Activated CD8-positive, alpha-beta memory T cell treated with anti-CD3 and anti-CD28 coated beads for 1 hour (primary cell): ENCODE data around the gene MSH6.

ENCODE experiments used
- DNase-seq, 2 donors: peaks; one replicate each; pipeline ENCODE4 v3.0.0-alpha.2; 2020; ENCODE audit warnings: low read depth in 1 of 2; ENCODE audit errors: extremely low read depth in 1 of 2

The MSH6 gene, protein sequence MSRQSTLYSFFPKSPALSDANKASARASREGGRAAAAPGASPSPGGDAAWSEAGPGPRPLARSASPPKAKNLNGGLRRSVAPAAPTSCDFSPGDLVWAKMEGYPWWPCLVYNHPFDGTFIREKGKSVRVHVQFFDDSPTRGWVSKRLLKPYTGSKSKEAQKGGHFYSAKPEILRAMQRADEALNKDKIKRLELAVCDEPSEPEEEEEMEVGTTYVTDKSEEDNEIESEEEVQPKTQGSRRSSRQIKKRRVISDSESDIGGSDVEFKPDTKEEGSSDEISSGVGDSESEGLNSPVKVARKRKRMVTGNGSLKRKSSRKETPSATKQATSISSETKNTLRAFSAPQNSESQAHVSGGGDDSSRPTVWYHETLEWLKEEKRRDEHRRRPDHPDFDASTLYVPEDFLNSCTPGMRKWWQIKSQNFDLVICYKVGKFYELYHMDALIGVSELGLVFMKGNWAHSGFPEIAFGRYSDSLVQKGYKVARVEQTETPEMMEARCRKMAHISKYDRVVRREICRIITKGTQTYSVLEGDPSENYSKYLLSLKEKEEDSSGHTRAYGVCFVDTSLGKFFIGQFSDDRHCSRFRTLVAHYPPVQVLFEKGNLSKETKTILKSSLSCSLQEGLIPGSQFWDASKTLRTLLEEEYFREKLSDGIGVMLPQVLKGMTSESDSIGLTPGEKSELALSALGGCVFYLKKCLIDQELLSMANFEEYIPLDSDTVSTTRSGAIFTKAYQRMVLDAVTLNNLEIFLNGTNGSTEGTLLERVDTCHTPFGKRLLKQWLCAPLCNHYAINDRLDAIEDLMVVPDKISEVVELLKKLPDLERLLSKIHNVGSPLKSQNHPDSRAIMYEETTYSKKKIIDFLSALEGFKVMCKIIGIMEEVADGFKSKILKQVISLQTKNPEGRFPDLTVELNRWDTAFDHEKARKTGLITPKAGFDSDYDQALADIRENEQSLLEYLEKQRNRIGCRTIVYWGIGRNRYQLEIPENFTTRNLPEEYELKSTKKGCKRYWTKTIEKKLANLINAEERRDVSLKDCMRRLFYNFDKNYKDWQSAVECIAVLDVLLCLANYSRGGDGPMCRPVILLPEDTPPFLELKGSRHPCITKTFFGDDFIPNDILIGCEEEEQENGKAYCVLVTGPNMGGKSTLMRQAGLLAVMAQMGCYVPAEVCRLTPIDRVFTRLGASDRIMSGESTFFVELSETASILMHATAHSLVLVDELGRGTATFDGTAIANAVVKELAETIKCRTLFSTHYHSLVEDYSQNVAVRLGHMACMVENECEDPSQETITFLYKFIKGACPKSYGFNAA (N-terminal part only)

GRCh38 chr2:47782671-47783485 is at the start of gene MSH6:
Gene MSH6, plus strand, starts transcription at chr2:47783145. Its CDS starts 89 bp downstream, at chr2:47783234.
- DNase-seq, result peak; percentile 51 to 80

GRCh38 chr2:47735136-47735869 is 47.6 kb upstream of the MSH6 start:
- DNase-seq, result no peak

DNA sequence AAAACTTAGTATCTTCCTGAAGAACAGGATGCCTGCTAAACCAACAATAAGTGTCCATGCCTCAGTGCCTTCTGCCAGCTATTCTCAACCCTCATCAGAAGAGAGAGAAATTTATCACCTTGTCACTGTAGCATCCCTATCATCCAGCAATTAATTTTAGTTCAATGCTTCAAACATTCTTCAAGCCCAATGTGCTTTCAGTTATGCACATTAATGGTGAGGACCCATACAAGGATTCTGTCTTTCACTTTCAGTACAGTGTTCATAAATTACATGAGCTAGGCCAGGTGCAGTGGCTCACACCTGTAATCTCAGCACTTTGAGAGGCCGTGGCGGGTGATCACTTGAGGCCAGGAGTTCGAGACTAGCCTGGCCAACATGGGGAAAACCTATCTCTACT is 47.0 kb upstream of the MSH6 start:
- DNase-seq, result no peak

DNA sequence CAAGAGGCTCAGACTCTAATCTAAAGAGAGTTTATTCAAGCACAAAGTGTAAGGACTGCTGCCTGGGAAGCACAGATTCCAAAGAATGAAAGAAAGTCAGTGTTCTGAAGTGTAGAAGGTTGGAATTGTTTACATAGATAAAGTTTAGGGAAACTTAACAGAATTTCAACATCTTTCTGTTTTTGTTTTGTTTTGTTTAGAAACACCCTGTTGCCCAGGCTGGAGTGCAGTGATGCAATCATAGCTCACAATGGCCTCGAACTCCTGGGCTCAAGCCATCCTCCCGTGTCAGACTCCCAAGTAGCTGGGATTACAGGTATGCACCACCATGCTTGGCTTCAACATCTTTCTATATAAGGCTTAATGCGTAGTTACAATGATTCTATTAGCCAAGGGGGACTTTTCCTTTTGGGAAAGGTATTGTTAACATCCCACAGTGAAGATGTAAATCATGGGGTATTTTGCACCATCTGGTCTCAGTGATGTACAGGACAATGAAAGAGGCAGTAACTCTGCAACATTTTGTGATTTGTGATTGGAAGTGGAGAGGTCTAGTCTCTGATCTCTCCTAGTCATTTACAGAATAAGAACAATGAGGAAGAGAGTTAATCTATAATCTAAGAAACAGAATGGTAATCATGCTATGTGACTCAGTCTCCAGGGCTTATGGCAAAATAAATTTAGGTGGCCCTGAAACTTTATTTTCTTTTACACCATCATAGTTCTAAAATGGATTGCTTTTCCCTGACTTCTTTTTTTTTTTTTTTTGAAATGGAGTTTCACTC is 45.6 kb upstream of the MSH6 start:
- no peak for DNase-seq

GRCh38 chr2:47738331-47738730 is 44.6 kb upstream of the MSH6 start:
- no peak for DNase-seq

DNA sequence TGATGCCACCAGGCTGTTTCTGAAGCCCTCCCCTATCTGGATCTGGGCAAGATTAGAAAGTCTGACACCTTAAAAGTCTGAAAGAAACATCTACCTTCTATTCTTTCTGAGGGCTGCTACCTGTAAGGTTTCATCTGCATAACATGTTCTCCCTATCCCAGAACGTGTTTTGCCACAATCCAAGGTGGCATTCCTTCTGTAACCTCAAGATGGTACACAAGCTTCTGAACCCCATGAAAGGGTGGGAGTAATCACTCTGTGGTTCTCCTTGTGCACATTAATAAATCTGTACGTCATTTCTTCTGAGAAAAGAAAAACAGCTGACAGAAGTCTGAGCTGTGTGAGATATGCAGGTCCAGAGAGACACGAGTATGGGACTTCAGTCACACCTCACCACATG is 41.8 kb upstream of the MSH6 start:
- DNase-seq, result no peak

GRCh38 chr2:47741637-47742036 is 41.3 kb upstream of the MSH6 start:
- DNase-seq, result no peak

DNA sequence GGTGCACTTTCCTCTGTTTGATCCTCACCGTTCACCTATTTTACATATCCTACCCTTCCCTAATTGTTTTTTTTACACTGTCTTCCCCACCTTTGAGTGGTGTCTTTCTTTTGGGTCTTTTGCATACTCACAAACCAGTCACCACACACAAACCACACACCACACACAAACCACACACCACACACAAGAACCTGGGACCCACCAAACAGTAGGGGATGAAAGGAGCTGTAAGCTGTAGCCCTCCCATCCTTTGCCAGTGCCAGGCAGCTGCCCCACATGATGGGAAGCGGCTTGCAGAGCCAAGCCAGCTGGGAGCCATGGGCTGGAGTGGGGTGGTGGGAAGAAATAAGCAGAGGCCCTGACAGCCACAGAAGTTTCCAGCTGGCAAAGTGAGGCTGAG is 38.9 kb upstream of the MSH6 start:
- DNase-seq, result no peak

DNA sequence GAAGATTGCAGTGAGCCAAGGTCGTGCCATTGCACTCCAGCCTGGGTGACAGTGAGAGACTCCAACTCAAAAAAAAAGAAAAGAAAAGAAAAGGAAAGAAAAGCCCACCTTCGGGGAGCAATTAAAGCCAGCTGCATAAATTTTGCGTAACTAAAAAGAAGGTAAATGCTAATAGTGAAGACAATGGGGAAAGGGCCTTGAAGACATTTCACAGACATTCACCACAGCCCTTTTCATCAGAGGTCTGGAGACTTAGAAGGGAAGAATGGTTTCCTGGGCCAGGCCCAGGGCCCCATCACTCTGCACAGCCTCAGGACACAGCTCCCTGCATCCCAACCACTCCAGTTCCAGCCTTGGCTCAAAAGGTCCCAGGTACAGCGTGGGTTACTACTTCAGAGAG is 35.1 kb upstream of the MSH6 start:
- DNase-seq, result no peak

GRCh38 chr2:47751856-47752414 is 31.0 kb upstream of the MSH6 start:
- no peak for DNase-seq

- no peak for DNase-seq
Measured at GRCh38 chr2:47767497-47767844, 15.5 kb upstream of the MSH6 start.

DNA sequence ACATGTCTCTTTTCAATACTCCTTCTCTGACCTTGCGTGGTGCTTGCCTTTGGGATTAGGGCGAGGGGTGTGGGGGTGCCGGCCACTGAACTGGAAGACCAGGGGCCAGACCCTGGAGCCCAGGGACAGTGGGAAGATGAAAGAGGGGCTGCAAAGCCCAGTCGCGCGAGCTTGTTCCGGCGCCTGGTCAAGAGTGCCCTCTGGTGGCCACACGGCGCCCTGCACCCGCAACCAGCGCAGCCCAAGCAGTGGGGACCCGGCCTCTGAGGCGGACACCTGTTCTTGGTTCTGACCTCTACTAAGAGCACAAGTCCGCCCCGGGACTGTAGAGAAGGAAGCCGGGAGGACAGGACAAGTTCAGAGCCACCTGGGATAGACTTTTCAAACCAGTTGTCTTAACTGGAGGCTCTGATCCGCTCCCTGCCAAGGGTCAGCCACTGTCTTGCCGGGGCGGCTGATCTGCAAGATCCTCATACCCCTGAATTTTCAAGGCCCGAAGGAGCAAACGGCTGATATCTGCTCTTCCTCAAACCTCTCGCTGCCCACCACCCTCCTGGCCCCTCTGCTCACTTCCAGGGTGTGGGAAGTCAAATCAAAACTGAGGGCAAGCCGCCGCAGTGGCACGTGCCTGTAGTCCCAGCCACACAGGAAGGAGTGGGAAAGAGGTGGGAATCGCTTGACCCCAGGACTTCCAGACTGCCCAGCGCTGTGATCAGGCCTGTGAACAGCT is 14.9 kb upstream of the MSH6 start:
- DNase-seq, result peak in 1 of 2 donors; percentile 61

DNA sequence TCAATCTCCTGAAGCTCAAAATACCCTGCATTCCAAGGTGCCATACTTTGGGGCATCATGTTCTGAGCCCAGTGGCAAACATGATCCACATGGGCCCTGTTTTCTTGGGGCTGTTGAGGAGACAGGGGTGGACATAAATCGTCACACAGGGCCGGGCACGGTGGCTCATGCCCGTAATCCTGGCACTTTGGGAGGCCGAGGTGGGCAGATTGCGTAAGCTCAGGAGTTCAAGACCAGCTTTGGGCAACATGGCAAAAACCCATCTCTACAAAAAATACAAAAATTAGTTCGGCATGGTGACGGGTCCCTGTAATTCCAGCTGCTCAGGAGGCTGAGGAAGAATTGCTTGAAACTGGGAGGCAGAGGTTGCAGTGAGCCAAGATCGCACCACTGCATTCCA is 13.6 kb upstream of the MSH6 start:
- no peak for DNase-seq

- DNase-seq, result no peak
Measured at GRCh38 chr2:47771211-47771610, 11.7 kb upstream of the MSH6 start.

DNA sequence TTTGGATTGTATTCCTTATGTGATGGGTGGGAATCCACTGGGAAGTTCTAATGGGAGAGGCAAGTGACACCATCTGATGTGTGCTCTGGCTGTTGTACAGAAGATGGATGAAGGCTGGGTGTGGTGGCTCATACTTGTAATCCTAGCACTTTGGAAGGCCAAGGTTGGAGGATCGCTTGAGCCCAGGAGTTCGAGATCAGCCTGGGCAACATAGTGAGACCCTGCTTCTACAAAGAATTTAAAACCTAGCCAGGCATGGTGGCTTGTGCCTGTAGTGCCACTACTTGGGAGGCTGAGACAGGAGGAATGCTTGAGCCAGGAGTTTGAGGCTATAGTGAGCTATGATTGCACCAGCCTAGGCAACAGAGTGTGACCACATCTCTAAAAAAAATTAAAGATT is 10.6 kb upstream of the MSH6 start:
- DNase-seq, result no peak

- no peak for DNase-seq
Measured at GRCh38 chr2:47774567-47774966, 8.4 kb upstream of the MSH6 start.

DNA sequence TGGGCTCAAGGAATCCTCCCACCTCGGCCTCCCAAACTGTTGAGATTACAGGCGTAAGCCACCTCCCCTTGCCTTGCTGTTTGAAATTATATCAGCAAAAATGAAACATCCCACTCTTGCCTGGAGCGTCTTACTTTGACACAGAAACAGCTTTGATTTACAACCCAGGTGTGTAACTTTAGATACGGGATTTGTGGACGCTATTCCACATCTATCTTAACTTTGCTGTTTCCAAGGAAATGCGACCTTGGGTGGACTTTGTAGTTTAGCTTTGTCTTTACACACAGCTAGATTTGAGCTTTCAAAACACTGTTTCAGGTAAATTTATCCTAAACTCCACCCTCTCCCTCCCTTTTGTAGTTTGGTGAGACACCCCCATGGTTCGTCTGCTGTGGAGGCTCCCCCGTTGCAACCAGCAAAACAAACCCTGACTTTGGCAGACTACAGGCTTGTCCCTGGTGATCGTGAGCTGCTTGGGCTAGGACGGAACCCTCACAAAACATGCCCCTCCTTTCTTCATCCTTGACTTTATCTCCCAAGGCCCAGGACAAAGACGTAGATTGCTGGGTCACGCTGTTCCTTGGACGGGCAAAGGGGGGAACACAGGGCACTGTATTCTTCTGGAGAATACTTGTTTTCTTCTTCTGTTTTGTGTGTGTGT is 5.5 kb upstream of the MSH6 start:
- no peak for DNase-seq
